H1 (cell line): ENCODE measurements around the gene RFNG. TPM values are rescaled to one million over a fixed set of nuclear protein-coding genes. Genes with fewer than 3 reads are reported as not detected.
A peak's percentile ranks its signal among the peaks of the same experiment; 100 is the strongest.

Experiments used
- CTCF ChIA-PET: fragments of 300-600 bp; sonication (Branson Sonifier 250); formaldehyde crosslinking; loops from one replicate; lab custom pipeline; 2021; ENCODE audit not compliant: partially characterized antibody; lab: Charles Lee
- POLR2A ChIA-PET: fragments of 300-600 bp; sonication (Branson Sonifier 250); formaldehyde crosslinking; loops from one replicate; lab custom pipeline; 2021; ENCODE audit warnings: inconsistent platforms; ENCODE audit not compliant: partially characterized antibody; lab: Charles Lee
- DNase-seq, 2 experiments: peaks; one replicate each; pipeline versions ENCODE4 v3.0.0 to v3.0.0-alpha.2; 2010 to 2022; ENCODE audit warnings: low spot score in 2 of 2, low read depth in 1 of 2, mixed read lengths in 1 of 2
- FAIRE-seq: peaks from 2 replicates; lab custom pipeline; 2011; peaks lifted over from hg19 to GRCh38; lab: Jason Lieb, UNC
- H2AFZ ChIP-seq: 2 replicates; pipeline ENCODE4 v1.8.1; 2012; ENCODE audit warnings: low read length, inconsistent platforms
- H2AK5ac ChIP-seq: 2 replicates; pipeline ENCODE4 v1.6.1; 2013; ENCODE audit warnings: low read depth, low read length
- H2BK120ac ChIP-seq: replicated peaks from 2 replicates; pipeline ENCODE3; 2013; ENCODE audit warnings: low read depth, low read length, inconsistent platforms
- H2BK12ac ChIP-seq: 2 replicates; pipeline ENCODE4 v1.6.1; 2013; ENCODE audit warnings: low read depth, low read length
- H2BK15ac ChIP-seq: 2 replicates; pipeline ENCODE4 v1.6.1; 2013; ENCODE audit warnings: low read length
- H2BK20ac ChIP-seq: 2 replicates; pipeline ENCODE4 v1.6.1; 2013; ENCODE audit warnings: low read length
- H2BK5ac ChIP-seq: 2 replicates; pipeline ENCODE4 v1.6.1; 2013; ENCODE audit warnings: low read depth, low read length
- H3K14ac ChIP-seq: 2 replicates; pipeline ENCODE4 v1.6.1; 2013; ENCODE audit warnings: inconsistent platforms; ENCODE audit not compliant: insufficient read length
- H3K18ac ChIP-seq: 2 replicates; pipeline ENCODE4 v1.6.1; 2013; ENCODE audit warnings: low read length; ENCODE audit errors: extremely low read depth
- H3K23ac ChIP-seq: 2 replicates; pipeline ENCODE4 v1.6.1; 2013; ENCODE audit warnings: inconsistent platforms; ENCODE audit not compliant: insufficient read length
- H3K23me2 ChIP-seq: 2 replicates; pipeline ENCODE4 v1.6.1; 2013; ENCODE audit warnings: low read depth, low read length
- H3K27ac ChIP-seq: 2 replicates; pipeline ENCODE4 v1.6.1; 2011; ENCODE audit warnings: low read depth, low read length, inconsistent platforms
- H3K27me3 ChIP-seq, 4 experiments: replicated peaks in 1 of 4; 1 replicate in 1 of 4; 2 replicates in 3 of 4; pipeline versions ENCODE4 v1.6.1 to v1.8.1; 2011 to 2013; ENCODE audit warnings: low read length in 3 of 4, mild to moderate bottlenecking in 3 of 4, inconsistent platforms in 2 of 4, mixed read lengths in 2 of 4, moderate library complexity in 1 of 4; ENCODE audit not compliant: control insufficient read depth in 3 of 4, insufficient read depth in 3 of 4; ENCODE audit errors: extremely low read depth in 1 of 4
- H3K36me3 ChIP-seq, 4 experiments: 2 replicates each; pipeline versions ENCODE4 v1.6.1 to v1.8.1; 2011 to 2013; ENCODE audit warnings: mild to moderate bottlenecking in 4 of 4, low read length in 3 of 4, moderate library complexity in 2 of 4, control low read depth in 1 of 4, inconsistent platforms in 1 of 4; ENCODE audit not compliant: insufficient read depth in 4 of 4, control insufficient read depth in 2 of 4
- H3K4ac ChIP-seq: replicated peaks from 2 replicates; pipeline ENCODE3; 2013; ENCODE audit warnings: low read length, low read depth, mixed read lengths, inconsistent platforms; ENCODE audit not compliant: insufficient read length
- H3K4me1 ChIP-seq, 4 experiments: replicated peaks in 1 of 4; 1 replicate in 1 of 4; 2 replicates in 3 of 4; pipeline versions ENCODE4 v1.6.1 to v1.8.1; 2011 to 2013; ENCODE audit warnings: low read length in 3 of 4, inconsistent platforms in 2 of 4, mixed read lengths in 1 of 4; ENCODE audit not compliant: insufficient read depth in 4 of 4, control insufficient read depth in 3 of 4
- H3K4me2 ChIP-seq, 2 experiments: 2 replicates each; pipeline versions ENCODE4 v1.6.1 to v1.8.1; 2011 to 2013; ENCODE audit warnings: low read depth in 2 of 2, low read length in 2 of 2, control low read depth in 1 of 2, inconsistent platforms in 1 of 2, mild to moderate bottlenecking in 1 of 2; ENCODE audit not compliant: insufficient read depth in 1 of 2
- H3K4me3 ChIP-seq, 4 experiments: fragments of 200-600, 300-600 bp in 1 of 4; sonication (generic), shearing (Covaris generic), sonication (Bioruptor Twin) in 1 of 4; 2 replicates each; pipeline versions ENCODE4 v1.5.1 to v1.8.1; 2011 to 2016; ENCODE audit warnings: low read length in 4 of 4, low read depth in 3 of 4, control low read depth in 2 of 4, inconsistent platforms in 2 of 4, mild to moderate bottlenecking in 2 of 4, mixed read lengths in 1 of 4, moderate library complexity in 1 of 4; ENCODE audit not compliant: insufficient read depth in 2 of 4; ENCODE audit errors: extremely low read depth in 1 of 4
- H3K56ac ChIP-seq: replicated peaks from 2 replicates; pipeline ENCODE3; 2013; ENCODE audit warnings: low read depth, mild to moderate bottlenecking, mixed read lengths, low read length, inconsistent platforms; ENCODE audit not compliant: insufficient read length
- H3K79me1 ChIP-seq: 2 replicates; pipeline ENCODE4 v1.6.1; 2013; ENCODE audit warnings: low read depth, low read length, control low read depth
- H3K79me2 ChIP-seq, 2 experiments: 2 replicates each; pipeline versions ENCODE4 v1.6.1 to v1.8.1; 2012 to 2013; ENCODE audit warnings: low read length in 2 of 2, mild to moderate bottlenecking in 2 of 2, inconsistent platforms in 1 of 2; ENCODE audit not compliant: insufficient read depth in 2 of 2, control insufficient read depth in 1 of 2
- H3K9ac ChIP-seq, 4 experiments: replicated peaks in 1 of 4; 1 replicate in 1 of 4; 2 replicates in 3 of 4; pipeline versions ENCODE4 v1.6.1 to v1.8.1; 2011 to 2013; ENCODE audit warnings: low read depth in 3 of 4, low read length in 3 of 4, control low read depth in 2 of 4, mild to moderate bottlenecking in 2 of 4, moderate library complexity in 2 of 4, inconsistent platforms in 1 of 4; ENCODE audit errors: extremely low read depth in 1 of 4
- H3K9me3 ChIP-seq, 2 experiments: 2 replicates each; pipeline versions ENCODE4 v1.6.1 to v1.8.1; 2012 to 2013; ENCODE audit warnings: mild to moderate bottlenecking in 2 of 2, moderate library complexity in 2 of 2, control low read depth in 1 of 2, inconsistent platforms in 1 of 2, low read depth in 1 of 2, low read length in 1 of 2, mixed read lengths in 1 of 2; ENCODE audit not compliant: insufficient read depth in 2 of 2
- H4K20me1 ChIP-seq, 2 experiments: replicated peaks in 1 of 2; 2 replicates each; pipeline versions ENCODE3 to v1.8.1; 2011 to 2013; ENCODE audit warnings: inconsistent platforms in 2 of 2, low read length in 2 of 2, mild to moderate bottlenecking in 1 of 2; ENCODE audit not compliant: insufficient read depth in 2 of 2, control insufficient read depth in 1 of 2
- H4K5ac ChIP-seq: 2 replicates; pipeline ENCODE4 v1.6.1; 2013; ENCODE audit warnings: low read length, low read depth, mixed read lengths, inconsistent platforms; ENCODE audit not compliant: insufficient read length
- H4K8ac ChIP-seq: 2 replicates; pipeline ENCODE4 v1.8.0; 2013; ENCODE audit warnings: mild to moderate bottlenecking, moderate library complexity, low read length, inconsistent platforms; ENCODE audit not compliant: insufficient read depth; ENCODE audit errors: extremely low read depth
- H4K91ac ChIP-seq: replicated peaks from 2 replicates; pipeline ENCODE3; 2013; ENCODE audit warnings: low read length, mixed read lengths, inconsistent platforms; ENCODE audit not compliant: insufficient read length
- BACH1 ChIP-seq: IDR thresholded peaks from 2 replicates; pipeline ENCODE4 v1.6.1; 2012; ENCODE audit warnings: low read length, improper control_type of control experiment
- CHD1 ChIP-seq: IDR thresholded peaks from 2 replicates; pipeline ENCODE4 v1.6.1; 2012; ENCODE audit warnings: low read depth, low read length, improper control_type of control experiment
- SRF ChIP-seq: IDR thresholded peaks from 2 replicates; pipeline ENCODE4 v1.6.1; 2011; ENCODE audit warnings: mild to moderate bottlenecking, low read depth, low read length, moderate library complexity
- WGBS, 2 experiments: shearing (Covaris generic) in 1 of 2; methylation state at CpG; one replicate each; pipeline versions ENCODE4 v1.1.6 to v1.1.7; 2013 to 2015; ENCODE audit warnings: low lambda C conversion rate in 2 of 2, mixed read lengths in 2 of 2, inconsistent platforms in 1 of 2, low coverage in 1 of 2, missing lambda C conversion rate in 1 of 2; ENCODE audit not compliant: insufficient replicate concordance in 2 of 2, insufficient coverage in 1 of 2, insufficient read length in 1 of 2; ENCODE audit errors: extremely low coverage in 1 of 2, missing lambda C conversion rate in 1 of 2; 5-methylcytosine and 5-hydroxymethylcytosine counted together
- polyA plus RNA-seq, 7 experiments: library from polyadenylated mRNA; depleted of rRNA in 3 of 7; stranded (reverse) in 5 of 7; unstranded in 2 of 7; fragments of >200 nt in 5 of 7; fragments of 200-250 nt in 2 of 7; gene quantifications; 1 replicate in 5 of 7; 2 replicates in 1 of 7; 4 replicates in 1 of 7; pipeline versions ENCODE4 v1.2.1 to v1.2.3, GENCODE V29; 2011 to 2013; ENCODE audit warnings: missing spikeins in 2 of 7, mixed read lengths in 2 of 7
- total RNA-seq: library from RNA; stranded (reverse); fragmentation: NEBNext Ultra II Directional; extraction: Animal tissue kit (Norgen Biotek cat#: 25700); gene quantifications from 2 replicates; pipeline ENCODE4 v1.2.1, GENCODE V29; 2021

Gene RFNG
- total and polyA plus RNA-seq, 2 of the 8 experiments (the other 6 are each of a cell fraction or from before 2014, with no cell fraction given), result 26.7 to 28.4 TPM

DNA sequence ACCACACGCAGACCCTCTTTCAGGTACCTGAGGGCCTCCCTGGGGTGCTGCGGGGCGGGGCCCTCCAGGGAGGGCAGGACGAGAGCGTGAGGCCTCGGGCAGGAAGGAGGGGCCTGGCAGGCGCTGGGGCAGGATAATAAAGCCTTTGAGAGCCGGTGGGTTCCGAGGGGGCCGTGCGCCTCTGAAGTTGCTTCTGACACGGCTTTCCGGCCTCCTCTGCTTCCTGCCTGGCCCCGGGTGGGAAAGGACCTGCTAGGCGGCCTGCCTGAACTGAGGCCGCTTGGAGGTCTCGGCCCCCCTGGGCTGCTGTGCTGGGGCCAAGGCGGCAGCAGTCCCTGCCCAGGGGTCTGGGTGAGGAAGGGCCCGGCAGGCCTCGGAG, 39.4 kb downstream of the RFNG start:
- H3K18ac ChIP-seq, result no peak overlapping the region
- H3K36me3 ChIP-seq, result no peaks in the 10 kb centered on the region; a peak in 2 of 8 replicates
- no peaks in the 10 kb centered on the region for H3K9me3 ChIP-seq
- no peak overlapping the region for H3K56ac ChIP-seq
- no peak overlapping the region for H3K14ac ChIP-seq
- DNase-seq (no peak), FAIRE-seq (no peak)
- H3K4ac ChIP-seq, result no peak overlapping the region
- WGBS, 2 experiments, result 90% methylated on average over 18 of the region's 20 CpGs; no CpG with 5 or more reads in 1 of the 2 experiments
- ChIA-PET POLR2A (interaction anchor here (0.8 to 1.7 kb wide), 3 partner anchors 9 to 19 kb away, joined by 3 to 4 read pairs (median 3); partner anchors contain the start of gene CENPX), CTCF (interaction anchor here (0.9 to 1.8 kb wide), 3 partner anchors 8 to 53 kb away, joined by 3 to 7 read pairs (median 6); no protein-coding TSS in a partner anchor)
- H4K8ac ChIP-seq, result peak overlapping the region; percentile 51; the same call in 1 of the 2 replicates
- H3K23ac ChIP-seq, result no peak overlapping the region
- H2AK5ac ChIP-seq, result no peak overlapping the region
- peaks cover 3 to 7% of the 10 kb centered on the region in 2 experiments for H4K20me1 ChIP-seq
- H2AFZ ChIP-seq, result no peak overlapping the region
- H3K4me3 ChIP-seq, result no peak overlapping the region
- no peak overlapping the region for H4K5ac ChIP-seq
- no peak overlapping the region for H2BK15ac ChIP-seq
- no peak overlapping the region for H3K9ac ChIP-seq
- no peaks in the 10 kb centered on the region for H3K23me2 ChIP-seq
- H3K79me1 ChIP-seq, result no peaks in the 10 kb centered on the region; the same call in 1 of the 2 replicates
- H3K4me1 ChIP-seq, result peaks cover 0 to 1% (median 0%) of the 10 kb centered on the region in 4 experiments; a peak in 1 of 7 replicates
- no peak overlapping the region for H2BK20ac ChIP-seq
- no peak overlapping the region for H3K27ac ChIP-seq
- H3K4me2 ChIP-seq, result no peak overlapping the region
- H2BK12ac ChIP-seq, result no peak overlapping the region
- no peak overlapping the region for H2BK5ac ChIP-seq
- H4K91ac ChIP-seq, result no peak overlapping the region
- H3K27me3 ChIP-seq, result no peaks in the 10 kb centered on the region
- no peaks in the 10 kb centered on the region for H3K79me2 ChIP-seq
- no peak overlapping the region for H2BK120ac ChIP-seq
- no peak for TF ChIP-seq BACH1
- no peak for TF ChIP-seq CHD1
- TF ChIP-seq SRF, result no peak
